Loucy (cell line): Measurements from ENCODE around the gene CIDEB.

Source experiments
- CTCF ChIP-seq: fragments of 200-600 bp; sonication (generic); conservative IDR thresholded peaks from 2 replicates; pipeline ENCODE4 v1.5.1; 2014; ENCODE audit warnings: mild to moderate bottlenecking, antibody characterized with exemption, low read length
- EZH2phosphoT487 ChIP-seq: fragments of 200-600 bp; IDR thresholded peaks from 2 replicates; pipeline ENCODE4 v1.6.1; 2018; ENCODE audit warnings: antibody characterized with exemption, mild to moderate bottlenecking, moderate library complexity, borderline replicate concordance

GRCh38 chr14:24304019-24304387, 3.8 kb downstream of the CIDEB start:
- no peak for TF ChIP-seq CTCF
- TF ChIP-seq EZH2phosphoT487, result no peak
